ENCODE results near the gene CCM2L.

CCM2L gene

DNA sequence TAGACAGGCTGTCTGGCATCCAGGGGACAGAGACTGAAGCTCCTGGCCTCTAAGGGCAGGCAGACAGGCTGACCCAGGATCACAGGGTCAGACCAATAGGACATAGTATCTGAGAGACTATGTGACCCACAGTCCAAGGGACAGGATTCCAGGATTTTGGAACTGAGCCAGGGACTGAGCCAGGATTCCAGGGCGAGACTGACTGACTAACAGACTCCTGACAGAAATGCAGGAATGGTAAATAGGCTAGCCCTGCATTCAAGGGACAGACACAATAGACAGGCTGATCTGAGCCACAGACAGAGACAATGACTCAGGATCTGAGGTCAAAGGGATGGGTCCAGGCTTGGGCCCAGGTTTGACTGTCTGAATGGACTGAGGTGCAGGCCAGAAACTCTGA lies 22.5 kb upstream of the CCM2L start:
- TF ChIP-seq, protein P1, sequence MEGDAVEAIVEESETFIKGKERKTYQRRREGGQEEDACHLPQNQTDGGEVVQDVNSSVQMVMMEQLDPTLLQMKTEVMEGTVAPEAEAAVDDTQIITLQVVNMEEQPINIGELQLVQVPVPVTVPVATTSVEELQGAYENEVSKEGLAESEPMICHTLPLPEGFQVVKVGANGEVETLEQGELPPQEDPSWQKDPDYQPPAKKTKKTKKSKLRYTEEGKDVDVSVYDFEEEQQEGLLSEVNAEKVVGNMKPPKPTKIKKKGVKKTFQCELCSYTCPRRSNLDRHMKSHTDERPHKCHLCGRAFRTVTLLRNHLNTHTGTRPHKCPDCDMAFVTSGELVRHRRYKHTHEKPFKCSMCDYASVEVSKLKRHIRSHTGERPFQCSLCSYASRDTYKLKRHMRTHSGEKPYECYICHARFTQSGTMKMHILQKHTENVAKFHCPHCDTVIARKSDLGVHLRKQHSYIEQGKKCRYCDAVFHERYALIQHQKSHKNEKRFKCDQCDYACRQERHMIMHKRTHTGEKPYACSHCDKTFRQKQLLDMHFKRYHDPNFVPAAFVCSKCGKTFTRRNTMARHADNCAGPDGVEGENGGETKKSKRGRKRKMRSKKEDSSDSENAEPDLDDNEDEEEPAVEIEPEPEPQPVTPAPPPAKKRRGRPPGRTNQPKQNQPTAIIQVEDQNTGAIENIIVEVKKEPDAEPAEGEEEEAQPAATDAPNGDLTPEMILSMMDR (IDR thresholded peaks at IDR 0.05): no peak
- Histone ChIP-seq H3K4me3 (ENCODE audit: low read depth in 1 of 2, low read length in 1 of 2) (no peak overlapping the region), H3K27ac (no peak overlapping the region), H3K9me3 (no peaks in the 10 kb centered on the region), H3K27me3 (peaks cover 20% of the 10 kb centered on the region), H3K4me1 (ENCODE audit: control insufficient read depth in 1 of 2, insufficient read depth in 1 of 2, low read depth in 1 of 2, low read length in 1 of 2) (no peaks in the 10 kb centered on the region), H3K36me3 (no peaks in the 10 kb centered on the region)

DNA sequence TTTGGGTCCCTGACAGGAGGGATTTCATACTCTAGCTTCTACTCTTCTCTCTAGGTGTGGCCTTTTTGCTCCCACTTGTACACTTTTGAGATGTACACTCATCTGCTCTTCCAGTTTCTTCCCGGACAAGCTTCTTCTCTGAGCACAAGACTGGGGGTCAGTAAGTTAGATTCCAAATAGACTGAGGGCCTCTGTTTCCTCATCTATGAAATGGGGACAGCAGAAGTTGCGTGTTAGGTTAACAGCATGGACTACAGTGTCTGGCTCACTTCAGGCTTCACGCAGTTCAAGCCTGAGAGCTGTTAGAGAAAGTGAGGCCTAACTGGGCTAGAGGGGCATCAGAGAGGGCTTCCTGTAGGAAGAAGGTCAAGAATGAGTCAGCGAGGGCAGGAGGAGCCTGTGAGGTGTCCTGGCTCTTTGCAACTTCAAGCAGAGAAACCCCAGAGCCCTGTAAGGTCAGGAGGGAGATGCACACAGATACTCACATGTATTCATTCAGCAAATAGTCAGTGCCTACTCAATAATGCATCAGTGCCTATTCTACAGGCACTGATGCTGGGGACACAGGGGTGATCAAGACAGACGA lies 21.7 kb upstream of the CCM2L start:
- Histone ChIP-seq H3K4me1 (ENCODE audit: control insufficient read depth in 1 of 2, insufficient read depth in 1 of 2, low read depth in 1 of 2, low read length in 1 of 2) (no peaks in the 10 kb centered on the region), H3K27me3 (peaks cover 28% of the 10 kb centered on the region), H3K9me3 (no peaks in the 10 kb centered on the region), H3K36me3 (no peaks in the 10 kb centered on the region), H3K4me3 (ENCODE audit: low read depth in 1 of 2, low read length in 1 of 2) (no peak overlapping the region), H3K27ac (no peak overlapping the region)
- TF ChIP-seq, protein P1 (IDR thresholded peaks at IDR 0.05): no peak

DNA sequence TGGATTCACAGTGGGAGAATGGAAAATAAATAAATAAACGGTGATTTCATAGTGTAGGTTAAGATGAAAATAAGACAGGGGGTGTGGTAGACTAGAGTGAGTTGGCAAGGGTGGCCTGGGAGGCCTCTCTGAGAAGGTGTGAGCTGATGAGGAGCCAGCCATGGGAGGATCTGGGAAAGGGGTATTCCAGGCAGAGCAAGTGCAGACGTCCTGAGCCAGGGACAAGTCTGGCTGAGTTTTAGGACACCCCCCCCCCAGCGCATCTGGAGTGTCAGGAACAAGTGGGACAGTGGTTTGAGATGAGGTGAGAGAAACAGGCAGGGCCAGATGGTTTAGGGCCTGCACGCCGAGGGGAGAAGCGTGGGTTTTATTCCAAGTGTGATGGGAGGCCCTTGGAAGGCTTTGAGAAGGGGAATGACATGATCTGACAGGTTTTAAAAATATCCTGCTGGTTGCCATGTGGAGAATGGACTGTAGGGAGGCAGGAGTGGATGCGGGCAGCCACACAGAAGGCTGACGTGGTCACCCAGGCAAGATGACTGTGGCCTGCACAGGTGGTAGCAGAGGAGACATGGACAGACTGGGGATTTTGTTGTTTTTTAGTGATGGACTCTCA lies 21.1 kb upstream of the CCM2L start:
- no peak overlapping the region for H3K4me3 ChIP-seq (ENCODE audit: low read depth in 1 of 2, low read length in 1 of 2)
- H3K27ac ChIP-seq: no peak overlapping the region
- TF ChIP-seq, protein P1 (IDR thresholded peaks at IDR 0.05): no peak
- no peaks in the 10 kb centered on the region for H3K9me3 ChIP-seq
- no peaks in the 10 kb centered on the region for H3K36me3 ChIP-seq
- H3K4me1 ChIP-seq (ENCODE audit: control insufficient read depth in 1 of 2, insufficient read depth in 1 of 2, low read depth in 1 of 2, low read length in 1 of 2): no peaks in the 10 kb centered on the region
- H3K27me3 ChIP-seq: peaks cover 34% of the 10 kb centered on the region

DNA sequence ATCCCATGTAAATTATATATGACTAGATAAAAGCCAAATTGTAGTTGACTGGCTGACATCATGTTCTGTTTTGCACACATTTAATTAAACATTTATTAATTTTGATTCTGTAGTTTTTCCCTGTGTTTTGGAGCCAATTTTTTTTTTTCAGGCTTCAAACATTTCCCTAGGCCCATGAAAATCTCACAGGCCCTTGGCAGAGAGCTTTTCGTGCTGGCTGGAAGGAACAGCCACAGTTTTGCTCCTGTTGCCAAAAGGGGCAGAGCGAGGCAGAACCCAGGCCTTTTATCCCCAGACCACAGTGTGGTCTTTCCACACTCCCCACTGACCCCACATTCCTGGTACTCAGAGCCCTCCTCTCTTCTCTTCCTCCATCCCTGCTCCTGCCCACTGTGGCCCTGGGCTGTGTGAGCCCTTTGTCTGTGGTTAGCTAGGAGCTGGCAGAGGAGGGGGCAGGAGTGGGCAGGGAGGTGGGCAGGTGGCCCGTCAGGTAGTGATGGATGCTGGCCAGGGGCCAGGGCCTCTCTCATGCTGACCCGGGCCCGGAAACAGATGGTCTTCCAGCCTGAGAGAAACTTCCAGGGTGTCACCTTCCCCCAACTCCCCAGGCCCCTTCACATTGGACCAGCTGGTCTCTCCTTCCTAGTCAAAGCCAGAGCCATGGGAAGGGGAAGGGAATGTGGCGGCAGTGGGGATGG lies 19.4 kb upstream of the CCM2L start:
- TF ChIP-seq, protein P1 (IDR thresholded peaks at IDR 0.05): no peak
- Histone ChIP-seq H3K4me1 (ENCODE audit: control insufficient read depth in 1 of 2, insufficient read depth in 1 of 2, low read depth in 1 of 2, low read length in 1 of 2) (no peaks in the 10 kb centered on the region), H3K36me3 (no peaks in the 10 kb centered on the region), H3K9me3 (no peaks in the 10 kb centered on the region), H3K27ac (no peak overlapping the region), H3K27me3 (peaks cover 45% of the 10 kb centered on the region), H3K4me3 (ENCODE audit: low read depth in 1 of 2, low read length in 1 of 2) (no peak overlapping the region)

DNA sequence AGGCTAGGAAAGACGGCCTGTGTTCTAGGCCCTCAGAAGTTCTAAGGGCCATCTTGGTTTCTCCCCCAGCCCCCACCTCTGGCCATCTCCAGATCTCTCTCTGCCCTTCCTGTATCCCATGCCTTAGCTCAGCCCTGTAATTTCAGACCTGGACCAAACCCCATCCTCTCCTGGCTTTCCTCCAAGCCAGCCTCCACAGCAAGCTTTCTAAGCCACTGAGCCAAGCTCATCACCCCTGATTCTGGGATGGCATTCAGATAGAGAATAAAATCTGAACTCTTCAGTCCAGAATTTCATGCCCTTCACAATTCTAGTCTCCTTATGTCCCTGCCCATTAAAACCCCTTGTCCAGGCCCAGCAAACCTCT lies 18.9 kb upstream of the CCM2L start:
- TF ChIP-seq, protein P1 (IDR thresholded peaks at IDR 0.05): no peak
- no peak overlapping the region for H3K27ac ChIP-seq
- H3K4me1 ChIP-seq (ENCODE audit: control insufficient read depth in 1 of 2, insufficient read depth in 1 of 2, low read depth in 1 of 2, low read length in 1 of 2): no peaks in the 10 kb centered on the region
- H3K27me3 ChIP-seq: peaks cover 50% of the 10 kb centered on the region
- H3K36me3 ChIP-seq: no peaks in the 10 kb centered on the region
- H3K9me3 ChIP-seq: no peaks in the 10 kb centered on the region
- no peak overlapping the region for H3K4me3 ChIP-seq (ENCODE audit: low read depth in 1 of 2, low read length in 1 of 2)

Data from neutrophil (primary cell).